Measurements from ENCODE around the gene SEMA4G.

GRCh38 chr10:101011517-101012423, 42.5 kb downstream of the SEMA4G start:
- TF ChIP-seq CTCF (IDR thresholded peaks at IDR 0.05; ENCODE audit: poor library complexity, severe bottlenecking): peak; percentile 22
- no peak for TF ChIP-seq RAD21 (conservative IDR thresholded peaks at IDR 0.05)
- TF ChIP-seq SMC3 (conservative IDR thresholded peaks at IDR 0.05; ENCODE audit: poor library complexity): no peak
- TF ChIP-seq, protein P1, sequence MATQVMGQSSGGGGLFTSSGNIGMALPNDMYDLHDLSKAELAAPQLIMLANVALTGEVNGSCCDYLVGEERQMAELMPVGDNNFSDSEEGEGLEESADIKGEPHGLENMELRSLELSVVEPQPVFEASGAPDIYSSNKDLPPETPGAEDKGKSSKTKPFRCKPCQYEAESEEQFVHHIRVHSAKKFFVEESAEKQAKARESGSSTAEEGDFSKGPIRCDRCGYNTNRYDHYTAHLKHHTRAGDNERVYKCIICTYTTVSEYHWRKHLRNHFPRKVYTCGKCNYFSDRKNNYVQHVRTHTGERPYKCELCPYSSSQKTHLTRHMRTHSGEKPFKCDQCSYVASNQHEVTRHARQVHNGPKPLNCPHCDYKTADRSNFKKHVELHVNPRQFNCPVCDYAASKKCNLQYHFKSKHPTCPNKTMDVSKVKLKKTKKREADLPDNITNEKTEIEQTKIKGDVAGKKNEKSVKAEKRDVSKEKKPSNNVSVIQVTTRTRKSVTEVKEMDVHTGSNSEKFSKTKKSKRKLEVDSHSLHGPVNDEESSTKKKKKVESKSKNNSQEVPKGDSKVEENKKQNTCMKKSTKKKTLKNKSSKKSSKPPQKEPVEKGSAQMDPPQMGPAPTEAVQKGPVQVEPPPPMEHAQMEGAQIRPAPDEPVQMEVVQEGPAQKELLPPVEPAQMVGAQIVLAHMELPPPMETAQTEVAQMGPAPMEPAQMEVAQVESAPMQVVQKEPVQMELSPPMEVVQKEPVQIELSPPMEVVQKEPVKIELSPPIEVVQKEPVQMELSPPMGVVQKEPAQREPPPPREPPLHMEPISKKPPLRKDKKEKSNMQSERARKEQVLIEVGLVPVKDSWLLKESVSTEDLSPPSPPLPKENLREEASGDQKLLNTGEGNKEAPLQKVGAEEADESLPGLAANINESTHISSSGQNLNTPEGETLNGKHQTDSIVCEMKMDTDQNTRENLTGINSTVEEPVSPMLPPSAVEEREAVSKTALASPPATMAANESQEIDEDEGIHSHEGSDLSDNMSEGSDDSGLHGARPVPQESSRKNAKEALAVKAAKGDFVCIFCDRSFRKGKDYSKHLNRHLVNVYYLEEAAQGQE (IDR thresholded peaks at IDR 0.05; ENCODE audit: borderline replicate concordance): no peak
- TF ChIP-seq EP300 (conservative IDR thresholded peaks at IDR 0.05; ENCODE audit: poor library complexity, severe bottlenecking): no peak
- TF ChIP-seq POLR2AphosphoS5 (IDR thresholded peaks at IDR 0.05): no peak
- TF ChIP-seq EZH2 (IDR thresholded peaks at IDR 0.05; ENCODE audit: borderline replicate concordance, insufficient read depth, low read length, poor library complexity, severe bottlenecking): no peak
- TF ChIP-seq TAF1 (IDR thresholded peaks at IDR 0.05; ENCODE audit: low read depth): no peak
- TF ChIP-seq MXI1 (conservative IDR thresholded peaks at IDR 0.05; ENCODE audit: poor library complexity, severe bottlenecking): no peak
